GM21515 (cell line): Measurements from ENCODE around the gene RCOR1.

Experiments
- ATAC-seq: cut with Tn5 transposase; IDR thresholded peaks from one replicate; pipeline ENCODE4 v1.9.1; 2021; ENCODE audit not compliant: unreplicated experiment

RCOR1 gene

DNA sequence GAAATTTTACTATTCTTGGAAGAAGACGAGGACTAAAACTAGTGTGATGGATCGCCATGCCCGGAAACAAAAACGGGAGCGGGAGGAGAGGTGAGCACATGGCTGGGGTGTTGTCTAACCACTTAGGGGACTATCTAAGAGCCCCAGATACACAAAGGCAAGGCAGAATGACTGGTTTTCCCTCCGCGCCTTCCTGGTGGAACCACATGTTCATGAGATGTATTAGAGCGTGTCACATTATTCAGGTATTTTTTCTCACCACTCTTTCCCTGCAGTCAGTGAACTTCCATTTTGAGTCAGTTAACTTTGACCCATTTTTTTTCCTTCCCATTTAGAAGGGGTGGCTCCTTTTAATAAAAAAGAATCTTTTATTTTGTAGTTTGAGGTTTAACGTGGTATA is 116.0 kb downstream of the RCOR1 start:
- ATAC-seq, result no peak

DNA sequence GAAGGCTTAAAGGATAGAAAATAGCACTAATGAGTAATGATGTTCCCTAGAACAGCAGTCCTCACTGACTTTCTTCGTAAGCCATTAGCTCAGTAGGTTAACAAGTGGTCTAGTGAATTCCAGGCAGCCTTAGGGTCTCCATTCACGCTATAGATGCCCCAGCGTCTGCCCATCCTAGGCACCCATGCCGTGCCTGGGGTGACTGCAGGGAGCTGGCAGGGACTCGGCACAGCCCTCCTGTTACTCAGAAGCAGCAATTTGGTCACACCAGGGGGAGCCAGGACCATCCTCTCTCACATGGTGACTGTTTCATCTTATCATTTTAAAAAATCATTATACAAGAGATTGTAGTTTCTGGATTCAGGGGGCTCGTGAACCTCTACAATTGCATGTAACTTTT is 118.8 kb downstream of the RCOR1 start:
- no peak for ATAC-seq

GRCh38 chr14:102711946-102712345 is 119.5 kb downstream of the RCOR1 start:
- no peak for ATAC-seq

DNA sequence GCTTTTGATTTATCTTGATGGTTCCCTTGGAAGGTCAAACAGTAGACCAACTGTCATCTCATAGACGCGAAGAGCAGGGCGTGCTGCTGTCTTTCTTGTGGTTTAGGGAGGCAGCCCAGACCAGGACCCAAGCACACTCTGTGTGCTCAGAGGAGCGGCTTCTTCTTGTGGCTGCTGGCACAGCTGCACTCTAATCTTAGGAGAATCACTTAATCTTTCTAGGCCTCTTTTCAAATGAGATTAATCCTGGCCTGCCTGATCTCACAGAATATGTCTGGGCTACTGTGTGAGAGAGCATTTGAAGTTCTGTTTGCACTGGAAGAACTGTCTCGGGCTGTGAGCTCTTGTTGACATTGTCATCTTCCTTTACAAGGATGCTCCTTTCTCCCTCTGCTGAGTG is 124.8 kb downstream of the RCOR1 start:
- no peak for ATAC-seq

DNA sequence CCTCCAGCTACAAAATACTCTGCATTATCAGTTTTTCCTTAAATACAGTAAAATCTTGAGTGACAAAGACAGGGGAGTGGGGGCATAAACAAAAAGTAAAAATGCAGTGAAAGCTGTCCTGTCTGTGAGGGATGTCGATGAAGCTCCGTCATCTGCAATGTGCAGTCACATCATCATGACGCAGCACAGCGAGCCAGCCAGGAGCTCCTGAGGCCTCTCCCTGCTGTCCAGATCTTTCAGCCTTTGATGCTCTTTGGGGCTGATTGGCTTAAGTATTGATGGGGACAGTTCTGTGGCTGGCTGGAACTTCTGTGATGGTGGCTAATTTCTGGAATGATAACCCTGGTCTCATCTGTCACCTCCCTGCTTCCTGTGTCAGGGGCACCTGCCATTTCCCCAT is 130.2 kb downstream of the RCOR1 start:
- no peak for ATAC-seq

GRCh38 chr14:102723650-102724049 is 131.2 kb downstream of the RCOR1 start:
- no peak for ATAC-seq

- ATAC-seq, result no peak
Measured at GRCh38 chr14:102726191-102726949, 133.9 kb downstream of the RCOR1 start.

- no peak for ATAC-seq
Measured at GRCh38 chr14:102727336-102728095, 135.1 kb downstream of the RCOR1 start.

DNA sequence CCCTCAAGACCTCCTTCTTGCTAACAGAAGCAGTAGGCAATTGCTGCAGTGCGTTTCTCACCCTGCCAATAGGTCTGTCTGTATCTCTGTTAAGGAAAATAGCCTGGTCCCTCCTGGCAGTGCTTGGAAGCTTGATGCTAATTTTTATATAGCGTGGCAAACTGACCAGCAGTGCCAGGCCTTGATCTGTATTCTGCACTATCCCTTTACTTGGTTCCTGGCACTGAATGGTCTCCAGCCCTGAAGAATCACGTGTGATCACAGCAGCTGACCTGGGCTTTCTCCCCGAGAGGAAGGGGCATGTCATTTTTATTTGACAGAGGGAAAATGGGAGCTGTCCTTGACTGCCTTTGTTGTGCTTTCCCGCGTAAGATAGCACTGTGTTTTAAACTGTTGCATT is 136.1 kb downstream of the RCOR1 start:
- no peak for ATAC-seq

- no peak for ATAC-seq
Measured at GRCh38 chr14:102729268-102729667, 136.8 kb downstream of the RCOR1 start.

DNA sequence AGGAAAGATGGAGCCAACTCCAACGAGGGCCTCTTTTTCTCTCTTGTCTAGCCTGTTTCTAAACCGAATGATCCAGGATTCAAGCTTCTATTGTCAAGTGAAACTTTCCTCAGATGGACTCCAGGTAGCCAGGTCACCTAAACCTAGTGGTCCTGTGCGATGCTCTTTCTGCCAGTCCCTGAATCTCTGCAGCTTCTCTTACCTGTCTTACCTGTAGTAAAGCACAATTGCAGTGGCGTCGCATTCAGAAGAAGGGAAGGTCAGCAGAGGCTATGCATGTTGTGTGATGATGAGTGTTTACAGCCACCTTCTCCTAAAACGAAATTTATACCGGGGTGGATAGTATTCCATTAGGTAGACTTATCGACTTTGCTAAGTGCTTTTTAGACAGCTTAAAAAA is 137.4 kb downstream of the RCOR1 start:
- no peak for ATAC-seq

DNA sequence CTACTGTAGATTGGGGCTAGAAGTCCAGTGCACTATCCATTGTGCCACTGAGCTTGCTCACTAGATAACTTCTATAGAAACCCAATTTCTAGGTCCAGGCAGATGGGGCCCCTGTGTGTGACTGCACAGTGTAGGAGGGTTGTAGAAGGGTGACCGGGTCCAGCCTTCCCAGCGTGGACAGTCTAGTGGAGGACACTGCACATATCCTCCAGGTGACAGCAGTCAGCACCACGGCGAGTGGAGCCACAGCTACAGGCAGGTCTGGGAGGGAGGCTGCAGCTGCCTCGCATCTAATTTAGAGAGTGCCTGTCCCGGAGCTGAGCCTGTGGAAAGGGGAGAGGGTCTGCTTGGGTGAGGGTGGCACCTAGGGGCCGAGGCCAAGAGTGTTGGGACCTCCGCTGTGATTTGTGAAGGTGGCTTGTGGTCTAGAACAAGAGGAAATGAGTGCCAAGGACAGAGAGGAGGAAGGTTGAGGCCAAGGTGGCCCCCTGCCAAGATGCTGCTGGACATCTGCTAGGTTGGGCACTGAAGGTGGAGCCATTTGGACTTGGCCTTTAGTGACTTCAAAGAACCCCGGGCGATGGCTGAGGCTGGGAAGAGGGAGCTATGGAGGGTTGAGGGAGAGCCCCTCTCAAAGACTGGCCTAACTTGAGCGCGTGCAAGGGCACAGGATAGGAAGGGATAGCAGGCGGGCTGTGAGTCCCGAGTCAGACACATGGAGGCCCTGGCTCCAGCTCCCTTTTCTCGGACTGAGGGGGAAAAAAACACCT is 138.8 kb downstream of the RCOR1 start:
- no peak for ATAC-seq

- ATAC-seq, result no peak
Measured at GRCh38 chr14:102731871-102732800, 139.7 kb downstream of the RCOR1 start.

- ATAC-seq, result no peak
Measured at GRCh38 chr14:102732924-102733323, 140.5 kb downstream of the RCOR1 start.

GRCh38 chr14:102733326-102733725 is 140.9 kb downstream of the RCOR1 start:
- no peak for ATAC-seq

- no peak for ATAC-seq
Measured at GRCh38 chr14:102734436-102734835, 142.0 kb downstream of the RCOR1 start.

GRCh38 chr14:102736956-102737355 is 144.5 kb downstream of the RCOR1 start:
- no peak for ATAC-seq

GRCh38 chr14:102737402-102738372 is 145.2 kb downstream of the RCOR1 start:
- ATAC-seq, result no peak

DNA sequence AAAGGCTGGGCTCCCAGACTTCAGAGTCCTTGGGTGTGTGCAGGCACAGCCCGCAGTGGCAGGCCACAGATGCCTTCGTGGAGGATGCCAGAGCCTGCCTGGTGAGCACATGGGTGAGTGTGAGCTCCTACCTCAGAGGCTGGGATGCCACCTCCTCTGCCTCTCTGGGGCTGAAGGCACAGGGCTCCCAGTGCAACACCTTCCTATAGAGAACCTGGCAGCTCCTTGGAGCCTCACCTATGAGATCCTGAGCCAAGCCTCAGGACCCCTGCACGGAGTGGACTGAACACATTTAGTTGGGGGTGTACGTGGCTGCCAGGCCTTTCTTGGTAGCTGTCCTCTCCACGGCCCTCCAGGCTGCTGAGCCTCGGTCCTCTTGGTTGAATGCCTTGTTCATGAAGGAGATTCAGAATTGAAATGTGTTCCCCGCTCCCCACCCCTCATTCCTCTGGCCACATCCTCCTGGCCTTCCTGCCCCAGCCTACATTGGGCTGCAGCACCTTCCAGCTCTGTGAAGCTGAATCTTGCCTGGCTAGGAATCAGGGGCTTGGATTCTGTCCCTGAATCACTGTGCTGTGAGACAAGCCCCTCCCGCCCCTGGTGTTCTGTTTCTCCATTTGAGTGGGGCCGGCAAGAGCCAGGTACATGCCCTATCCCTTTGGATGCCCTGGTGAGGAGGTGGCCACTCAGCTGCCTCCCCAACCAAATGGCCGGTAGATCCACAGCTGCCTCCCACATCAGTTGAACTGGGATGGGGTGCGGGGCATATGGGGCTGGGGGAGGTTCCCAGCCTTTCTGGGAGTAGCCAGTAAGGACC is 146.1 kb downstream of the RCOR1 start:
- no peak for ATAC-seq
